OCI-LY7 (cell line): ENCODE data around the gene NODAL. TPM values are rescaled to one million over a fixed set of nuclear protein-coding genes. Genes with fewer than 3 reads are reported as not detected.
A peak's percentile ranks its signal among the peaks of the same experiment; 100 is the strongest.

Experiments used
- BruUV-seq: library from RNA; stranded (reverse); fragments of 400-500 nt; replicated peaks from 2 replicates; lab custom pipeline; 2021; lab: Mats Ljungman, UMichigan
- CTCF ChIA-PET: fragments of 300-600 bp; sonication (Branson Sonifier 250); formaldehyde crosslinking; loops from one replicate; lab custom pipeline; 2022; ENCODE audit warnings: antibody characterized with exemption; ENCODE audit not compliant: unreplicated experiment; lab: Charles Lee
- POLR2A ChIA-PET: fragments of 300-600 bp; sonication (Branson Sonifier 250); formaldehyde crosslinking; loops from one replicate; lab custom pipeline; 2022; ENCODE audit warnings: antibody characterized with exemption; lab: Charles Lee
- DNase-seq: peaks from one replicate; pipeline ENCODE4 v3.0.0-alpha.2; 2015; ENCODE audit warnings: low spot score
- H2AFZ ChIP-seq: fragments of 200-600 bp; sonication (generic), shearing (Covaris generic); 2 replicates; pipeline ENCODE4 v1.6.1; 2014; ENCODE audit warnings: mild to moderate bottlenecking, antibody characterized with exemption, low read length, moderate library complexity
- H3K27ac ChIP-seq: fragments of 200-600 bp; sonication (generic); 2 replicates; pipeline ENCODE4 v1.5.1; 2014; ENCODE audit warnings: mixed run types, low read depth, mild to moderate bottlenecking, moderate library complexity, low read length, inconsistent platforms; ENCODE audit not compliant: poor library complexity, severe bottlenecking
- H3K36me3 ChIP-seq: fragments of 200-600 bp; sonication (generic); 2 replicates; pipeline ENCODE4 v1.6.1; 2014; ENCODE audit warnings: mild to moderate bottlenecking, antibody characterized with exemption, low read length, moderate library complexity, mixed read lengths; ENCODE audit not compliant: insufficient read depth
- H3K4me1 ChIP-seq: fragments of 200-600 bp; sonication (generic); 2 replicates; pipeline ENCODE4 v1.5.1; 2014; ENCODE audit warnings: mild to moderate bottlenecking, low read length; ENCODE audit not compliant: insufficient read depth, poor library complexity, severe bottlenecking
- H3K4me2 ChIP-seq: fragments of 200-600 bp; sonication (generic); 2 replicates; pipeline ENCODE4 v1.6.1; 2014; ENCODE audit warnings: mild to moderate bottlenecking, low read length
- H3K4me3 ChIP-seq: fragments of 200-600 bp; sonication (generic); 2 replicates; pipeline ENCODE4 v1.5.1; 2014; ENCODE audit warnings: mild to moderate bottlenecking, low read depth, low read length; ENCODE audit not compliant: poor library complexity, severe bottlenecking
- H3K79me2 ChIP-seq: fragments of 200-600 bp; sonication (generic); 2 replicates; pipeline ENCODE4 v1.6.1; 2016; ENCODE audit warnings: low read depth, mild to moderate bottlenecking, low read length, moderate library complexity, mixed read lengths; ENCODE audit not compliant: insufficient read depth
- H3K9me2 ChIP-seq: fragments of 200-600 bp; sonication (generic); 2 replicates; pipeline ENCODE4 v1.6.1; 2016; ENCODE audit warnings: mild to moderate bottlenecking, low read length, mixed read lengths; ENCODE audit not compliant: insufficient read depth
- H3K9me3 ChIP-seq: fragments of 200-600 bp; sonication (generic); 2 replicates; pipeline ENCODE4 v1.6.1; 2014; ENCODE audit warnings: mild to moderate bottlenecking, mixed run types, low read length, mixed read lengths
- H4K20me1 ChIP-seq: fragments of 200-600 bp; sonication (generic); 2 replicates; pipeline ENCODE4 v1.6.1; 2014; ENCODE audit warnings: mild to moderate bottlenecking, antibody characterized with exemption, low read length, moderate library complexity, mixed read lengths; ENCODE audit not compliant: insufficient read depth
- EZH2phosphoT487 ChIP-seq: fragments of 200-600 bp; sonication (generic); IDR thresholded peaks from 2 replicates; pipeline ENCODE4 v1.6.1; 2018; ENCODE audit warnings: low read depth, borderline replicate concordance, mild to moderate bottlenecking, mixed run types, antibody characterized with exemption, low read length, moderate library complexity, mixed read lengths
- intact Hi-C: fragments of 100-400 bp; cut with micrococcal nuclease; formaldehyde crosslinking; loops from one replicate; pipeline ENCODE4 v1.10.0; 2022; ENCODE audit not compliant: unreplicated experiment
- total RNA-seq, 2 experiments: library from RNA; depleted of rRNA in 1 of 2; stranded (reverse); fragments of >200 nt in 1 of 2; shearing (Covaris generic) in 1 of 2; gene quantifications; 2 replicates each; pipeline ENCODE4 v1.2.3, GENCODE V29; 2014 to 2022
- TF ChIP-seq, protein P1 (sequence below): fragments of 200-600 bp; sonication (generic); conservative IDR thresholded peaks from 2 replicates; pipeline ENCODE4 v1.5.1; 2014; ENCODE audit warnings: mild to moderate bottlenecking, antibody characterized with exemption, low read length, moderate library complexity, mixed read lengths

NODAL gene
- total RNA-seq, 2 experiments from 2014 or later: not detected

DNA sequence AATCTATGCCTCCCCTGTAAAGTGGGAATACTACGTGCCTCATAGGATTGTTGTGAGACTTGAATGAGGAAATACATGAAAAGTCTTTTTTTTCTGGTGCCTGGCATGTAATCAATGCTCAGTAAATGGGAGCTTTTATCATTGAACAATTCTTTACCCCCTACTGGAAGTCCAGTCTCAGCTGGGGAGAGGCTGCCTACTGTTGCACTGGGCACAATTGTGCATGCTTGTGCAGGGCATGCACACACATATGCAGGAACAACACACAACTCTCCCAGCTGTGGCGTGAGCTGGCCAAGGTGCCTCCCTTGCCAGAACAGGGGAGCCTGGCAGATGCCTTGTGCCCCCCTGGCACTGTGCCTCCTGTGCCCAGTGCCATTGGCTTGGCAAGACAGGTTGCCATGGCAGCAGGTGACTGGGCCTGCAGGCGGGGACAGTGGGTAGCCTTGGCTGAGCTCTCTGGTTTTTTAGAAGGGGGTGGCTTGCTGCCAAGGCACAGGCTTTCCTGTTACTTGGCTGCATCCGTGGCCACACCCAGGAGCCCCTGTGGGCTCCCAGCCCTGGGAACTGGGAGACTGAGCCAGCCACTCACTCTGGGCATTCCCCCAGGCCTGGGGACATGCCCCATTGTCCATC is 21.0 kb upstream of the NODAL start:
- Histone ChIP-seq H3K9me3 (no peaks in the 10 kb centered on the region), H3K27ac (no peak overlapping the region), H3K4me2 (no peak overlapping the region), H3K79me2 (no peaks in the 10 kb centered on the region), H3K4me3 (no peak overlapping the region), H2AFZ (no peak overlapping the region), H3K36me3 (no peaks in the 10 kb centered on the region), H4K20me1 (no peaks in the 10 kb centered on the region), H3K4me1 (no peaks in the 10 kb centered on the region), H3K9me2 (no peaks in the 10 kb centered on the region)
- POLR2A ChIA-PET: interaction anchor here (0.6 kb wide), 1 partner anchor 33 kb away, joined by 3 read pairs; no protein-coding TSS in a partner anchor
- intact Hi-C loops: no loop called here
- no peak for TF ChIP-seq EZH2phosphoT487
- TF ChIP-seq, protein P1, sequence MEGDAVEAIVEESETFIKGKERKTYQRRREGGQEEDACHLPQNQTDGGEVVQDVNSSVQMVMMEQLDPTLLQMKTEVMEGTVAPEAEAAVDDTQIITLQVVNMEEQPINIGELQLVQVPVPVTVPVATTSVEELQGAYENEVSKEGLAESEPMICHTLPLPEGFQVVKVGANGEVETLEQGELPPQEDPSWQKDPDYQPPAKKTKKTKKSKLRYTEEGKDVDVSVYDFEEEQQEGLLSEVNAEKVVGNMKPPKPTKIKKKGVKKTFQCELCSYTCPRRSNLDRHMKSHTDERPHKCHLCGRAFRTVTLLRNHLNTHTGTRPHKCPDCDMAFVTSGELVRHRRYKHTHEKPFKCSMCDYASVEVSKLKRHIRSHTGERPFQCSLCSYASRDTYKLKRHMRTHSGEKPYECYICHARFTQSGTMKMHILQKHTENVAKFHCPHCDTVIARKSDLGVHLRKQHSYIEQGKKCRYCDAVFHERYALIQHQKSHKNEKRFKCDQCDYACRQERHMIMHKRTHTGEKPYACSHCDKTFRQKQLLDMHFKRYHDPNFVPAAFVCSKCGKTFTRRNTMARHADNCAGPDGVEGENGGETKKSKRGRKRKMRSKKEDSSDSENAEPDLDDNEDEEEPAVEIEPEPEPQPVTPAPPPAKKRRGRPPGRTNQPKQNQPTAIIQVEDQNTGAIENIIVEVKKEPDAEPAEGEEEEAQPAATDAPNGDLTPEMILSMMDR: no peak
- CTCF ChIA-PET: no interaction called here
- no TSS peak for BruUV-seq
- no peak for DNase-seq

GRCh38 chr10:70461397-70462348 is 20.2 kb upstream of the NODAL start:
- no TSS peak for BruUV-seq
- intact Hi-C loops: loop anchor here (1.0 kb wide), 4 partner anchors 29 to 419 kb away; no protein-coding TSS in a partner anchor

More at GRCh38 chr10:70461397-70462348, 20.2 kb upstream of the NODAL start:
- TF ChIP-seq EZH2phosphoT487: no peak
- TF ChIP-seq, protein P1: peak; percentile 92
- no peaks in the 10 kb centered on the region for H3K36me3 ChIP-seq
- H3K27ac ChIP-seq: no peak overlapping the region
- no peak overlapping the region for H3K4me2 ChIP-seq
- no peaks in the 10 kb centered on the region for H3K79me2 ChIP-seq
- DNase-seq: peak; percentile 74
- H3K4me1 ChIP-seq: no peaks in the 10 kb centered on the region
- ChIA-PET CTCF (interaction anchor here (0.7 to 1.4 kb wide), 6 partner anchors 18 to 394 kb away, joined by 3 read pairs; no protein-coding TSS in a partner anchor), POLR2A (interaction anchor here (0.5 to 0.6 kb wide), 2 partner anchors 25 to 62 kb away, joined by 3 read pairs; no protein-coding TSS in a partner anchor)
- no peak overlapping the region for H3K4me3 ChIP-seq
- no peak overlapping the region for H2AFZ ChIP-seq
- H3K9me3 ChIP-seq: no peaks in the 10 kb centered on the region
- H4K20me1 ChIP-seq: no peaks in the 10 kb centered on the region
- H3K9me2 ChIP-seq: no peaks in the 10 kb centered on the region
